Testis (tissue), 2 donors: ENCODE data around the gene ZFP36L1.

Experiments used
- CTCF ChIP-seq, 3 experiments: fragments of 450-650 bp in 2 of 3; fragments of 200-600 bp in 1 of 3; sonication (generic) in 1 of 3; IDR thresholded peaks; one replicate each; pipeline ENCODE4 v1.5.1; 2016 to 2019; ENCODE audit warnings: antibody characterized with exemption in 3 of 3, mild to moderate bottlenecking in 2 of 3, moderate library complexity in 1 of 3
- POLR2A ChIP-seq: fragments of 450-650 bp; IDR thresholded peaks from one replicate; pipeline ENCODE4 v1.6.1; 2017; ENCODE audit warnings: antibody characterized with exemption, mild to moderate bottlenecking, moderate library complexity

GRCh38 chr14:68782091-68782981 lies 10.5 kb downstream of the ZFP36L1 start:
- TF ChIP-seq POLR2A (no peak), CTCF (IDR thresholded peaks at IDR 0.05) (peak in 1 of 3 experiments; percentile 16)
